Measurements from ENCODE around the gene EME2.

DNA sequence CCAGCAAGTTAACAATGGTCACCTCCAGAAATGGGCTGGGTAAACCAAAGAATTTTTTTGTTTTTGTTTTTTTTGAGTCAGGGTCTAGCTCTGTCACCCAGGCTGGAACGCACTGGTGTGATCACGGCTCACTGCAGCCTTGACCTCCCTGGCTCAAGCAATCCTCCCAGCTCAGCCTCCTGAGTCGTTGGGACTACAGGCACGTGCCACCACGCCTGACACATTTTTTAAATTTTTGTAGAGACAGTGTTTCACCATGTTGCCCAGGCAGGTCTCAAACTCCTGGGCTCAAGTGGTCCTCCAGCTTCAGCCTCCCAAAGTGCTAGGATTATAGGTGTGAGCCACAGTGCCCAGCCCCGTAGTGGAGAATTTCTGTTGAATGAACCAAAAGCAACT, 8.1 kb downstream of the EME2 start:
- no peak for TF ChIP-seq POLR2A (IDR thresholded peaks at IDR 0.05)
- TF ChIP-seq, protein P1, sequence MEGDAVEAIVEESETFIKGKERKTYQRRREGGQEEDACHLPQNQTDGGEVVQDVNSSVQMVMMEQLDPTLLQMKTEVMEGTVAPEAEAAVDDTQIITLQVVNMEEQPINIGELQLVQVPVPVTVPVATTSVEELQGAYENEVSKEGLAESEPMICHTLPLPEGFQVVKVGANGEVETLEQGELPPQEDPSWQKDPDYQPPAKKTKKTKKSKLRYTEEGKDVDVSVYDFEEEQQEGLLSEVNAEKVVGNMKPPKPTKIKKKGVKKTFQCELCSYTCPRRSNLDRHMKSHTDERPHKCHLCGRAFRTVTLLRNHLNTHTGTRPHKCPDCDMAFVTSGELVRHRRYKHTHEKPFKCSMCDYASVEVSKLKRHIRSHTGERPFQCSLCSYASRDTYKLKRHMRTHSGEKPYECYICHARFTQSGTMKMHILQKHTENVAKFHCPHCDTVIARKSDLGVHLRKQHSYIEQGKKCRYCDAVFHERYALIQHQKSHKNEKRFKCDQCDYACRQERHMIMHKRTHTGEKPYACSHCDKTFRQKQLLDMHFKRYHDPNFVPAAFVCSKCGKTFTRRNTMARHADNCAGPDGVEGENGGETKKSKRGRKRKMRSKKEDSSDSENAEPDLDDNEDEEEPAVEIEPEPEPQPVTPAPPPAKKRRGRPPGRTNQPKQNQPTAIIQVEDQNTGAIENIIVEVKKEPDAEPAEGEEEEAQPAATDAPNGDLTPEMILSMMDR (IDR thresholded peaks at IDR 0.05) = no peak

Measured in heart left ventricle (tissue), 13 donors.